Activated CD4-positive, alpha-beta T cell treated with anti-CD3 and anti-CD28 coated beads, Interleukin-2, amount 50 U/mL, for 1 hour (primary cell): ENCODE results near the gene PDK3.

Source experiments
- DNase-seq: peaks from one replicate; pipeline ENCODE4 v3.0.0-alpha.2; 2020

Gene PDK3

GRCh38 chrX:24483596-24483995, 18.5 kb downstream of the PDK3 start:
- no peak for DNase-seq

DNA sequence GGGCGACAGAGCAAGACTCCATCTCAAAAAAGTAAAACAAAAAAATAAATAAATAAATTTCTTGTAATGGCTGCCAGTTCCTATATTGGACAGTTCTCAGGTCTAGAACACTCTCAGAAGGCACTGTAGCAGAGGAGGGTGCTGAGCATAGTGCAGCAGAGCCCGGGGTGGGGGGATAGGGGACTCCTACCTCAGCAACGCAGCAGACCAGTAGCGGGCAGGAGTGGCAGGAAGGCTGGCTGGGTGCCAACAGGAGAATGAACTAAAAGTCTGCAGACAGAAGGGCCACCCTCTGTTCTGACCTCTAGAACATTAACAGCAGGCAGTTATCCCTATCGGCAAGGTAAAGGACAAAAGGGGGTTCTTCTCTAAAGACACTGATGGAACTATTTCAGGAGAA, 20.2 kb downstream of the PDK3 start:
- DNase-seq: no peak

DNA sequence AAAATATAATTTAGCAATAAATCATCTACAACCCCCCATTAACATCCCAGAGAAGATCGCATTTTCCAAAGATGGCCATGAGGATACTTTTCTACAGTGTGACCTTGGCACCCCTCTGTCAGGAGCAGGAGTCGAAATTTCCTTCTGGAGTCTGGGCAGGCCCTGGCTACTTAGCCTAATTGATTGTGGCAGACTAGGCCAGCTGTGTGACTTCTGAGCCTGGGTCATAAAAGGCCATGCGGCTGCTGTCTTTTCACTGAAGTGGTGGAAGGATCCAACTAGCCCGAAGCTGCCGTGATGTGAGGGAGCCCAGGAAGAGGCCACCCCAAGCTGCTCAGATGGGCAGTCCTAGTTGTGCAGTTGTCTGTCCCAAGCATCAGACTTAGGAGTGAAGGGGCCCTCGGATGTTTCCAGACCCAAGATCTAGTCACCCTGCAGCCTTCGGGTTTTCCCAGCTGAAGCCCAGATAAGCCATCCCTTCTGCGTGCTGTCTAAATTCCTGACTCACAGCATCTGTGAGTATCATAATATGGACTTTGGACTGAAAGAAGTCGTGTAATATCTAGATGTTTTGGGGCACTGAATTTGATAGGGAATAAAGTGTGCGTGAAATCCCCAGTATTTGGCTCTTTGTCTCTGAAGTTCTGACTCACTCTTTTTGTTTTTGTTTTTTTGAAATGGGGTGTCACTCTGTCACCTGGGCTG, 21.0 kb downstream of the PDK3 start:
- DNase-seq: no peak

DNA sequence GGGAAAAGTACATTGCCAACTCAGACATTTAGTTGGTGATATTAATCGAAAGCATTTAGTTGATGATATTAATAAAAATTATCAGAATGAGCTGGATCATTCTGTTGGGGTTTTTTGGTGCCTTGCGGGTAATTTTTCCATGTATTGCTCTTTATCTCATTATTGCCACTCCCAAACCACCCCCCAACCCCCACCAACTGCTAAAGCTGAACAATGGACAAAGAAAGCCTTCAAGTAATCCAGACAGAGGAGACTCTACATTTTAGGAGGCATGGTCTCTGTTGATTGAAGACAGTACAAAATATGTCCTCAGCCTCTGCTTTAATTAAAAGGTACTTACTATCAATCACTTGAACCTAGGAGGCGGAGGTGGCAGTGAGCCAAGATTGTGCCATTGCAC, 22.5 kb downstream of the PDK3 start:
- DNase-seq: no peak

GRCh38 chrX:24491741-24492140, 26.7 kb downstream of the PDK3 start:
- no peak for DNase-seq

- DNase-seq: no peak
Observed at GRCh38 chrX:24493740-24494581, 28.9 kb downstream of the PDK3 start.

DNA sequence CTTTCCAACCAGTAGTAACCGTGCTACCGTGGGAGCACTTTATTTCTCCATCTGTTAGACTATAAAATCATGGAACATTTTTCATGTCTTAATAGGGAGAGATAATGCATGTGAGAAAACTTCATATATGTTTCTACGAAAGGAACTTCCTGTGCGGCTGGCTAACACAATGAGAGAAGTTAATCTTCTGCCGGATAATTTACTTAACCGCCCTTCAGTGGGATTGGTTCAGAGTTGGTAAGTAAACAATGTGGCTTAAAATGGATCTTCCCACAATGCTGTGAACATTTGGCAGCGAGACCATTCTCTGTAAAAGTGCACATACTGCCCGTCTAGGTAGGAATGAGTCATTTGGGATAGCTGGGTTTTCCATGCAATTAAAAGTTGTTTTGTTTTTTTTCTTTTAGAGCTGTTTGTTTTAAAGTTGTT, 29.6 kb downstream of the PDK3 start:
- DNase-seq: no peak

- DNase-seq: no peak
Observed at GRCh38 chrX:24495700-24496099, 30.6 kb downstream of the PDK3 start.

DNA sequence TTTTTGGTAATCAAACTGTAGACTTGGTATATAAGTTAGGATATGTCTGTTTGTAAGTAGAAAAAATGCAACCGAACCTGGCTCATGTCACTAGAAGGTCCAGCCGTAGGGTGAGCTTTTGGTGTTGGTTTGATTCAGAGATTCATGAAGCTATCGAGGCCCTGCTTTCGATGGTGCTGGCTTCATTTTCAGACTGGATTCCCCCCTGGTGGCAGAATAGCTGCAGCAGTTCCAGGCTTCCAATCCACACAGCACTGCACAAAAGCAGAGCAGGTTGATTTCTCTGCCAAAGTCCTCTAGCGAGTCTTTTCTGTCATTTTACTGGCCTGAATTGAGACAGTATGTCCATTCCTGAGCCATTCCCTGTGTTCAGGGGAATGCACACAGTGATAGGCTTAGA, 33.1 kb downstream of the PDK3 start:
- DNase-seq: peak; percentile 34

DNA sequence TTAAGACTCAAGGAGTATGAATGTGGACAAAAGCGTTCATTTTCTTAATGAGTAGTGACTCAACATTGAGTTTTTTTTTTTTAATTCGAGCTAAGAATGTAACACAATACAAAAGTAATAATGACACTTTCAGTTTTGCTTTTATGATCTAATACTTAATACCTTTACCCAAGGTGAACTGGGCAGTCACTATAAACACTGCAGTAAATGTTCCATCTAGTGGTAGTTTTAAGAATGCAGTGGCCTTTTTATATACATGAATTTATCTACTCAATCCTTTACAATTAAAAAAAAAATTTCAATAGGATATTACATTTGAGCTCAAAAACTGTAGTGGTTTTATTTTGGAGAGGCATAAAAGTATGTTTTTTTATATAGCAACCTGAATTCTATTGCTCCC, 33.9 kb downstream of the PDK3 start:
- no peak for DNase-seq

GRCh38 chrX:24506082-24506481, 41.0 kb downstream of the PDK3 start:
- no peak for DNase-seq

GRCh38 chrX:24508375-24508774, 43.3 kb downstream of the PDK3 start:
- no peak for DNase-seq

- DNase-seq: no peak
Observed at GRCh38 chrX:24513416-24513815, 48.3 kb downstream of the PDK3 start.

- DNase-seq: no peak
Observed at GRCh38 chrX:24515447-24515846, 50.4 kb downstream of the PDK3 start.

DNA sequence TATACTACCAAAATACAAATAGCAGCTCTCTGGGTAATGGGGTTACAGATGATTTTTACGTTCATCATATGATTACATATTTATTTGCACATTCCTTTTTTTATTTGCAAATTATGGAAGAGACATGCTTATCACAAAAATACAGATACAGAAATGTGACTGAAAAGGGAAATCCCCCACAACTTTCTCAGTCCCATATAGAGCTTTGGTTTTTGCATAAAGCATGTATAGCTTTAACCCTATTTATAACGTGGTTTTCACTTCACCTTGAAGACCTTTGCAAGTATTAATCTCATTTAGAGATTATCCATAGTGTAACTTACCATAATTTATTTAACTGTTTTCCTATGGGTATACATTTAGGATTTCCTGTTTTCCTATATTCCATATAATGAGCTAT, 55.4 kb downstream of the PDK3 start:
- DNase-seq: no peak

- no peak for DNase-seq
Observed at GRCh38 chrX:24525455-24525854, 60.4 kb downstream of the PDK3 start.

DNA sequence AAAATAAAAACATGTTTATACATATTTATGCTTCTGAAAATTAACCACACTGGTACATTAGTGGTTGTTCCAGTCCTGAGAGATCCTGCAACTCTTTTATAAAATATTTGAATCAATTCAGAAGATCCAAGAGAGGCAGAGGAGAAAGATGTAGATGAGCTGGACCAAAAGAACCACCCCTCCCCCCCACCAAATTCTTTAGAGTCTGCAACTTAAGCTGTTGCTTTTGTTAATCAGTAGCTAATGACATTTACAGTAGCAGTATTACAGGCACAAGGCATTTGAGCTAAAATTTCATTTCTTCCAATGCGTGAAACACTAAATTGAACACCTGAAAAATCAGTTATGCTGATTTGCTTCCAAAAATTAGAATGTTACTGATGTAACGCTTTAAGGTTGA, 61.5 kb downstream of the PDK3 start:
- no peak for DNase-seq

- no peak for DNase-seq
Observed at GRCh38 chrX:24528605-24529004, 63.5 kb downstream of the PDK3 start.

DNA sequence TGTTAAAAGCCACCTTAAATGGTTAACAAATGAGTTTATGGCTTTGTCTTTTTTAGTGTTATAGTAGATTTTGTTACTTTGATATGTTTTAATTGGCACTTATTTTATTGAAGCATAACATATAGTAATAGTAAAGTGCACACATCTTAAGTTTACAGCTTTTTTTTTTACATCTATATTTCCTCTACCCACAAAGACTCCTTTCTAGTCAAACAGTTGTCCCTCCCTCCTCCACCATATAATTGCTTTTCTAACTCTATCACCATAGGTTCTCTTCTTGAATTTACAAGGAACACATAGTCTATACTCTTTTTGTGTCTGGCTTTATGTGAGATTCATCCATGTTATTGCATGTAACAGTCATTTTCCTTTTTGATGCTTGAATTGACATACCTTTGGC, 71.5 kb downstream of the PDK3 start:
- DNase-seq: no peak

- DNase-seq: no peak
Observed at GRCh38 chrX:24542756-24543155, 77.7 kb downstream of the PDK3 start.

- no peak for DNase-seq
Observed at GRCh38 chrX:24547961-24548360, 82.9 kb downstream of the PDK3 start.

GRCh38 chrX:24550166-24550565, 85.1 kb downstream of the PDK3 start:
- no peak for DNase-seq

- no peak for DNase-seq
Observed at GRCh38 chrX:24553011-24553410, 87.9 kb downstream of the PDK3 start.

- DNase-seq: no peak
Observed at GRCh38 chrX:24561121-24561520, 96.0 kb downstream of the PDK3 start.
